ENCODE results near the gene PAGE2. TPM values are rescaled to one million over a fixed set of nuclear protein-coding genes. Genes with fewer than 3 reads are reported as not detected.
A peak's percentile ranks its signal among the peaks of the same experiment; 100 is the strongest.

Gene PAGE2
- total and polyA plus RNA-seq, 2 donors (not counting 3 experiments of a cell fraction or from before 2014, with no cell fraction given): not detected

DNA sequence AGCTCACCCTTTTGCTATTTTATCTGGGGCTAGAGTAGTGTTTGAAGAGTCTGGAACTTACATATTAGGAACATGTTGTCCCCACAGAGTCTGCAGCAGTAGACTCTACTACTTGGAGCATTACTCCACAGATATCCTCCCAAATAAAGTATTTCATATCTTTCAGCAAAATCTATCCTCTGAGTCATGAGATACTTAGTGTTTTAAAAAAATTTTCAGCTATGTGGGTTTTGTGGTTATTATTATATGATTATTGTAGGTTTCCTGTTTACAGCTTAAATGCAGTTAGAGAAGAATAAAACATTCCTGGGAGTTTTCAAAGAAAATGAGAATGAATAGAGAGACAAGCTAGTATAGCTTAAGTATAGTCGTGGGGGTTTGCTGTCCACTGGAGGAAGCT is 30.9 kb downstream of the PAGE2 start:
- H3K9ac ChIP-seq (replicated peaks; ENCODE audit: extremely low read depth, insufficient read depth, low read length): no peak overlapping the region
- no peaks in the 10 kb centered on the region for H3K27me3 ChIP-seq (ENCODE audit: control insufficient read depth in 2 of 2, insufficient read depth in 2 of 2, low read length in 2 of 2)
- BruUV-seq (replicated peaks): no TSS peak
- no peak overlapping the region for H2AFZ ChIP-seq (ENCODE audit: low read depth, low read length)
- peak overlapping the region; percentile 42 for H3K27ac ChIP-seq (ENCODE audit: insufficient read depth, low read depth, low read length)
- intact Hi-C loops (cut with micrococcal nuclease) (no loop called here), dilution Hi-C loops (cut with MboI; ENCODE audit: extremely low pct_ligation_motif_present, low sequenced_read_pairs) (no loop called here)
- H3K4me2 ChIP-seq (ENCODE audit: insufficient read depth, low read length): peak overlapping the region; percentile 42
- no peak for FAIRE-seq
- TF ChIP-seq GATA2 (IDR thresholded peaks at IDR 0.05; ENCODE audit: insufficient read depth, insufficient read length, low read depth, low read length) (peak; percentile 50), JUN (IDR thresholded peaks at IDR 0.05; ENCODE audit: borderline replicate concordance, insufficient read depth, insufficient read length, low read depth) (peak; percentile 13), MYC (IDR thresholded peaks at IDR 0.05; ENCODE audit: low read depth, low read length) (no peak), FOS (IDR thresholded peaks at IDR 0.05; ENCODE audit: borderline replicate concordance, insufficient read depth, low read length) (no peak), POLR2AphosphoS5 (IDR thresholded peaks at IDR 0.05; ENCODE audit: insufficient read depth, low read depth, low read length) (no peak)
- CTCF ChIA-PET: interaction anchor here (0.6 kb wide), 1 partner anchor 15 kb away, joined by 3 read pairs; no protein-coding TSS in a partner anchor
- no peaks in the 10 kb centered on the region for H3K36me3 ChIP-seq (ENCODE audit: control insufficient read depth in 2 of 2, extremely low read depth in 1 of 2, insufficient read depth in 2 of 2, low read length in 2 of 2)
- no peaks in the 10 kb centered on the region for H3K9me3 ChIP-seq (replicated peaks; ENCODE audit: control insufficient read depth, insufficient read depth, low read length)
- POLR2A ChIA-PET: no interaction called here
- H4K20me1 ChIP-seq (replicated peaks; ENCODE audit: control insufficient read depth, extremely low read depth, insufficient read depth, low read length): no peaks in the 10 kb centered on the region
- no peaks in the 10 kb centered on the region for H3K9me1 ChIP-seq (replicated peaks; ENCODE audit: control insufficient read depth, extremely low read depth, insufficient read depth, low read length)
- H3K4me1 ChIP-seq (ENCODE audit: control insufficient read depth, extremely low read depth, insufficient read depth, low read length): peaks cover 33% of the 10 kb centered on the region
- no peak overlapping the region for H3K4me3 ChIP-seq (replicated peaks in 1 of 3; ENCODE audit: insufficient read depth in 1 of 3, low read depth in 1 of 3, low read length in 3 of 3)
- no peaks in the 10 kb centered on the region for H3K79me2 ChIP-seq (ENCODE audit: control insufficient read depth, insufficient read depth, low read length)
- no peak for DNase-seq (ENCODE audit: low read depth, low spot score)

- Histone ChIP-seq H3K4me2 (ENCODE audit: insufficient read depth, low read length) (no peak overlapping the region), H3K9ac (replicated peaks; ENCODE audit: extremely low read depth, insufficient read depth, low read length) (peak overlapping the region; percentile 16), H3K4me3 (replicated peaks in 1 of 3; ENCODE audit: insufficient read depth in 1 of 3, low read depth in 1 of 3, low read length in 3 of 3) (no peak overlapping the region), H3K36me3 (ENCODE audit: control insufficient read depth in 2 of 2, extremely low read depth in 1 of 2, insufficient read depth in 2 of 2, low read length in 2 of 2) (no peaks in the 10 kb centered on the region), H3K9me1 (replicated peaks; ENCODE audit: control insufficient read depth, extremely low read depth, insufficient read depth, low read length) (no peaks in the 10 kb centered on the region), H4K20me1 (replicated peaks; ENCODE audit: control insufficient read depth, extremely low read depth, insufficient read depth, low read length) (no peaks in the 10 kb centered on the region), H3K27me3 (ENCODE audit: control insufficient read depth in 2 of 2, insufficient read depth in 2 of 2, low read length in 2 of 2) (no peaks in the 10 kb centered on the region), H3K9me3 (replicated peaks; ENCODE audit: control insufficient read depth, insufficient read depth, low read length) (no peaks in the 10 kb centered on the region), H2AFZ (ENCODE audit: low read depth, low read length) (no peak overlapping the region), H3K4me1 (ENCODE audit: control insufficient read depth, extremely low read depth, insufficient read depth, low read length) (peaks cover 33% of the 10 kb centered on the region), H3K79me2 (ENCODE audit: control insufficient read depth, insufficient read depth, low read length) (no peaks in the 10 kb centered on the region), H3K27ac (ENCODE audit: insufficient read depth, low read depth, low read length) (peak overlapping the region; percentile 42)
- intact Hi-C loops (cut with micrococcal nuclease): no loop called here
- no peak for TF ChIP-seq FOS (IDR thresholded peaks at IDR 0.05; ENCODE audit: borderline replicate concordance, insufficient read depth, low read length)
- no peak for TF ChIP-seq MYC (IDR thresholded peaks at IDR 0.05; ENCODE audit: low read depth, low read length)
- no peak for TF ChIP-seq POLR2AphosphoS5 (IDR thresholded peaks at IDR 0.05; ENCODE audit: insufficient read depth, low read depth, low read length)
- no peak for TF ChIP-seq POLR2A (IDR thresholded peaks at IDR 0.05; ENCODE audit: low read depth, low read length)
- TF ChIP-seq, protein P1, sequence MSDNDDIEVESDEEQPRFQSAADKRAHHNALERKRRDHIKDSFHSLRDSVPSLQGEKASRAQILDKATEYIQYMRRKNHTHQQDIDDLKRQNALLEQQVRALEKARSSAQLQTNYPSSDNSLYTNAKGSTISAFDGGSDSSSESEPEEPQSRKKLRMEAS (IDR thresholded peaks at IDR 0.05; ENCODE audit: insufficient read depth, insufficient read length): no peak
- no peak for TF ChIP-seq EZH2 (IDR thresholded peaks at IDR 0.05; ENCODE audit: borderline replicate concordance, low read depth, low read length, severe bottlenecking)
- no peak for TF ChIP-seq GATA2 (IDR thresholded peaks at IDR 0.05; ENCODE audit: insufficient read depth, insufficient read length, low read depth, low read length)
- no peak for TF ChIP-seq JUN (IDR thresholded peaks at IDR 0.05; ENCODE audit: borderline replicate concordance, insufficient read depth, insufficient read length, low read depth)
- no peak for TF ChIP-seq CTCF (IDR thresholded peaks at IDR 0.05; ENCODE audit: extremely low read depth in 1 of 2, insufficient read depth in 1 of 2, low read depth in 1 of 2, low read length in 2 of 2)
- DNase-seq (ENCODE audit: low read depth, low spot score): peak; percentile 6
- BruUV-seq (replicated peaks): no TSS peak
- ChIA-PET CTCF (no interaction called here), POLR2A (no interaction called here)
- dilution Hi-C loops (cut with MboI; ENCODE audit: extremely low pct_ligation_motif_present, low sequenced_read_pairs): no loop called here
- FAIRE-seq: peak; percentile 28
Observed at GRCh38 chrX:55120761-55121358, 32.0 kb downstream of the PAGE2 start.

Data from endothelial cell of umbilical vein (primary cell).